KMS-11 (cell line): ENCODE measurements around the gene MYO19.

Experiments
- H2AFZ ChIP-seq: fragments of 200-600 bp; sonication (generic); 2 replicates; pipeline ENCODE4 v1.6.1; 2016; ENCODE audit warnings: antibody characterized with exemption, mixed run types, low read depth
- H3K27ac ChIP-seq: fragments of 200-600 bp; sonication (generic); 2 replicates; pipeline ENCODE4 v1.6.1; 2016; ENCODE audit warnings: mild to moderate bottlenecking, mixed run types
- H3K27me3 ChIP-seq: fragments of 200-600 bp; sonication (generic); 2 replicates; pipeline ENCODE4 v1.6.1; 2017; ENCODE audit warnings: mild to moderate bottlenecking, low read depth, mixed run types, moderate library complexity; ENCODE audit not compliant: insufficient read depth
- H3K36me3 ChIP-seq: fragments of 200-600 bp; sonication (generic); 2 replicates; pipeline ENCODE4 v1.6.1; 2017; ENCODE audit warnings: mild to moderate bottlenecking, mixed run types; ENCODE audit not compliant: insufficient read depth
- H3K4me1 ChIP-seq: fragments of 200-600 bp; sonication (generic); 2 replicates; pipeline ENCODE4 v1.6.1; 2016; ENCODE audit warnings: mild to moderate bottlenecking, low read depth, mixed run types; ENCODE audit not compliant: poor library complexity, severe bottlenecking
- H3K4me2 ChIP-seq: fragments of 200-600 bp; sonication (generic); 2 replicates; pipeline ENCODE4 v1.7.0; 2016; ENCODE audit warnings: mild to moderate bottlenecking, mixed run types
- H3K4me3 ChIP-seq: fragments of 200-600 bp; sonication (generic); IDR thresholded peaks from 2 replicates; pipeline ENCODE4 v1.6.1; 2017; ENCODE audit warnings: low read depth, low read length, mixed read lengths; ENCODE audit not compliant: insufficient read depth
- H3K79me2 ChIP-seq: fragments of 200-600 bp; sonication (generic); 2 replicates; pipeline ENCODE4 v1.6.1; 2016; ENCODE audit warnings: low read depth, mixed run types; ENCODE audit not compliant: insufficient read depth
- H3K9ac ChIP-seq: fragments of 200-600 bp; sonication (generic); 2 replicates; pipeline ENCODE4 v1.6.1; 2016; ENCODE audit warnings: mild to moderate bottlenecking, mixed run types
- H4K20me1 ChIP-seq: fragments of 200-600 bp; sonication (generic); 2 replicates; pipeline ENCODE4 v1.6.1; 2016; ENCODE audit warnings: mild to moderate bottlenecking, mixed run types; ENCODE audit not compliant: insufficient read depth
- CTCF ChIP-seq: fragments of 200-600 bp; sonication (generic); conservative IDR thresholded peaks from 2 replicates; pipeline ENCODE4 v1.6.1; 2017; ENCODE audit warnings: low read depth, mild to moderate bottlenecking, antibody characterized with exemption, low read length, moderate library complexity, mixed read lengths

Gene MYO19

GRCh38 chr17:36506831-36507230, 27.8 kb downstream of the MYO19 start:
- no peak overlapping the region for H3K27ac ChIP-seq
- H4K20me1 ChIP-seq = no peaks in the 10 kb centered on the region
- no peak overlapping the region for H3K4me2 ChIP-seq
- no peaks in the 10 kb centered on the region for H3K79me2 ChIP-seq
- no peak overlapping the region for H2AFZ ChIP-seq
- H3K36me3 ChIP-seq = no peaks in the 10 kb centered on the region
- TF ChIP-seq CTCF = no peak
- H3K9ac ChIP-seq = no peak overlapping the region
- H3K4me3 ChIP-seq = no peak overlapping the region
- H3K4me1 ChIP-seq = no peaks in the 10 kb centered on the region
- no peaks in the 10 kb centered on the region for H3K27me3 ChIP-seq

GRCh38 chr17:36506249-36506826, 28.3 kb downstream of the MYO19 start:
- TF ChIP-seq CTCF = no peak
- H3K9ac ChIP-seq = no peak overlapping the region
- H3K79me2 ChIP-seq = no peaks in the 10 kb centered on the region
- H3K36me3 ChIP-seq = no peaks in the 10 kb centered on the region
- no peak overlapping the region for H2AFZ ChIP-seq
- no peak overlapping the region for H3K4me3 ChIP-seq
- no peaks in the 10 kb centered on the region for H3K27me3 ChIP-seq
- H4K20me1 ChIP-seq = no peaks in the 10 kb centered on the region
- no peaks in the 10 kb centered on the region for H3K4me1 ChIP-seq
- no peak overlapping the region for H3K27ac ChIP-seq
- no peak overlapping the region for H3K4me2 ChIP-seq

- Histone ChIP-seq H3K27me3 (no peaks in the 10 kb centered on the region), H3K9ac (no peak overlapping the region), H2AFZ (no peak overlapping the region), H3K4me3 (no peak overlapping the region), H3K4me1 (no peaks in the 10 kb centered on the region), H3K36me3 (no peaks in the 10 kb centered on the region), H3K27ac (no peak overlapping the region), H3K4me2 (no peak overlapping the region), H3K79me2 (no peaks in the 10 kb centered on the region), H4K20me1 (no peaks in the 10 kb centered on the region)
- no peak for TF ChIP-seq CTCF
These were observed 29.5 kb downstream of the MYO19 start for GRCh38 chr17:36505171-36505570.

- Histone ChIP-seq H2AFZ (no peak overlapping the region), H3K9ac (no peak overlapping the region), H3K27me3 (no peaks in the 10 kb centered on the region), H3K79me2 (no peaks in the 10 kb centered on the region), H3K4me1 (no peaks in the 10 kb centered on the region), H3K36me3 (no peaks in the 10 kb centered on the region), H3K4me3 (no peak overlapping the region), H4K20me1 (no peaks in the 10 kb centered on the region), H3K4me2 (no peak overlapping the region), H3K27ac (no peak overlapping the region)
- no peak for TF ChIP-seq CTCF
These were observed 30.5 kb downstream of the MYO19 start for GRCh38 chr17:36504156-36504545.
